Testis (tissue), 2 donors: Measurements from ENCODE around the gene SDCBP2.

Source experiments
- POLR2A ChIP-seq: fragments of 450-650 bp; IDR thresholded peaks from one replicate; pipeline ENCODE4 v1.6.1; 2017; ENCODE audit warnings: antibody characterized with exemption, mild to moderate bottlenecking, moderate library complexity
- TF ChIP-seq, protein P1 (sequence below), 3 experiments: fragments of 450-650 bp in 2 of 3; fragments of 200-600 bp in 1 of 3; sonication (generic) in 1 of 3; IDR thresholded peaks; one replicate each; pipeline ENCODE4 v1.5.1; 2016 to 2019; ENCODE audit warnings: antibody characterized with exemption in 3 of 3, mild to moderate bottlenecking in 2 of 3, moderate library complexity in 1 of 3

DNA sequence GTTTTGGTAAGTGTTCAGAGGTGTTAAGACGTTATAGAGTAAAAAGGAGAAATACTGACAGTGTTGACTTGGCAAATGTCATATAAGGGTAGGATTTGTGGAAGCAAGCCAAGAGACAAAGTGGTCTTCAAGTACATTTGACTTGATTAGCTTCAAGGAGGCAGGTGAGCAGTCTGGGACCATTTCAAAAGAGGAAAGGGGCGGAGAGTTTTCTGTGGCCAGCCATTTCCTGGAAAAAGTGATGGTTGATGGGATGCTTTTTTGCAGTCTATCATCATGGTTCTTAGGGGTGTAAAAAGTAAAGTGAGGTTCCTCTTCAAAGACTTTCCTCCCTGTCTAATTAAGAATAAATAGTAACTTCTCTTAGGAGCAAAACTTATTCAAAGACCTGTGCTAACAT, 35.2 kb upstream of the SDCBP2 start:
- TF ChIP-seq, protein P1, sequence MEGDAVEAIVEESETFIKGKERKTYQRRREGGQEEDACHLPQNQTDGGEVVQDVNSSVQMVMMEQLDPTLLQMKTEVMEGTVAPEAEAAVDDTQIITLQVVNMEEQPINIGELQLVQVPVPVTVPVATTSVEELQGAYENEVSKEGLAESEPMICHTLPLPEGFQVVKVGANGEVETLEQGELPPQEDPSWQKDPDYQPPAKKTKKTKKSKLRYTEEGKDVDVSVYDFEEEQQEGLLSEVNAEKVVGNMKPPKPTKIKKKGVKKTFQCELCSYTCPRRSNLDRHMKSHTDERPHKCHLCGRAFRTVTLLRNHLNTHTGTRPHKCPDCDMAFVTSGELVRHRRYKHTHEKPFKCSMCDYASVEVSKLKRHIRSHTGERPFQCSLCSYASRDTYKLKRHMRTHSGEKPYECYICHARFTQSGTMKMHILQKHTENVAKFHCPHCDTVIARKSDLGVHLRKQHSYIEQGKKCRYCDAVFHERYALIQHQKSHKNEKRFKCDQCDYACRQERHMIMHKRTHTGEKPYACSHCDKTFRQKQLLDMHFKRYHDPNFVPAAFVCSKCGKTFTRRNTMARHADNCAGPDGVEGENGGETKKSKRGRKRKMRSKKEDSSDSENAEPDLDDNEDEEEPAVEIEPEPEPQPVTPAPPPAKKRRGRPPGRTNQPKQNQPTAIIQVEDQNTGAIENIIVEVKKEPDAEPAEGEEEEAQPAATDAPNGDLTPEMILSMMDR (IDR thresholded peaks at IDR 0.05) = no peak
- TF ChIP-seq POLR2A = no peak
